Measurements from ENCODE around the gene PSMB11.

PSMB11 gene

DNA sequence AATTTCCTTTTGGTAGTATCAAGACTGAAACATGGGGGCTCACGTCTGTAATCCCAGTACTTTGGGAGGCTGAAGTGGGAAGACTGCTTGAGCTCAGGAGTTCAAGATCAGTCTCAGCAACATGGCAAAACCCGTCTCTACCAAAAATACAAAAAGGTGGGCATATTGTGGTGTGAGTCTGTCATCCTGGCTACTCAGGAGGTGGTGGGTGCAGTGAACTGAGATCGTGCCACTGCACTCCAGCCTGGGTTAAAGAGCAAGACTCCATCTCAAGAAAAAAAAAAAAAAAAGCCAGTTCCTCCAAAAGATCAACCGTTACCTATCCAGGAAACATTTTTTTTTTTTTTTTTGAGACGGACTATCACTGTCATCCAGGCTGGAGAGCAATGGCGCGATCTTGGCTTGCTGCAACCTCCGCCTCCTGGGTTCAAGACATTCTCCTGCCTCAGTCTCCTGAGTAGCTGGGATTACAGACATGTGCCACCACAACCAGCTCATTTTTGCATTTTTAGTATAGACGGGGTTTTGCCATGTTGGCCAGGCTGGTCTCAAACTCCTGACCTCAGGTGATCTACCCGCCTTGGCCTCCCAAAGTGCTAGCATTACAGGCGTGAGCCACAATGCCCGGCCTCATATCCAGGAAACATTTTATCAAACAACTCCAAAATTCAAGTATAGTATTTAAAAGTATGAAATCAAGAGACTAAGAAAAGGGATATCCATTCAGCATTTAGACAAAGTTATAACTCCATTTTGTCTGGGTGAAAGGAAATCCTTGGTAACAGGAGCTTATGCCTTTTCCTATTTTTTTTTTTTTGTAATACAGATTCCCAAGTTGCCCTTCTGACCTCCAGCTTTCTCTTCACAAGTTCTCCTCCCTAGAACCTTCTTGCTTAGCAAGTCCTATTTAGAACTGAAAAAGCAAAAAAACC, 49.5 kb downstream of the PSMB11 start:
- no peak for DNase-seq

DNA sequence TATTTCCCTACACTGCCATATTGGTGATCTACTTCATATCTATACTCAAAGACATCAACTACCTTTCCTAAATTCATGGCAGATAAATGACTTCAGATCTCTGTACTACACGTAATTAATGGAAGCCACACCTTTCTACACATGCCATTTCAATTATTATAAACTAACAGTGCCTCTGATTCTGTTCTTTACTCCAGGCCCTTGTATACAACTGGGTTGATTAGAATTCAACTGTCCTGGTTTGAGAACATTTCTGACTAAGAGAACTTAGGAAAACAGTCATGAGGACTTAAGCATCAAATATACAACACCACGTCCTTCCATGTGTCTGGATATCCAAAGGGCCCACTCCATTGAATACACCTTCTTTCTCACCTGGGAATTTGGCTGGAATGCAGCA, 51.1 kb downstream of the PSMB11 start:
- no peak for DNase-seq

DNA sequence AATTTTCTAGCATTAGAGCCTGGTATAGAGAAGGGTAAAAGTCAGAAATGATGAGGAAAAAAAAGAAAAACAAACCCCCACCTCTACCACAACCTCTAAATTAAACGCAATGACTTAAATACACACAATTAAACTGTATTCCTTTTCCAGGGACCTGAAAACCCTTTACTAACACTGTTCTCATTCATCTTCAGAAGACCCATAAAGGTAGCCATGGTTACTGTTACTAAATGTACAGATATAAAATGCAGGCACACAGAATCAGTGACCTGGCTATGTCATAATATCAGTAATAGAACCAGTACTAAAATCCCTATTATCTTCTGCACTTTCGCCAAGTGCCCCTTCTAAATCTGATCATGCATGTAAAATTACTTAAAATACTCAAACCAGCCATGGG, 51.5 kb downstream of the PSMB11 start:
- DNase-seq = no peak

Data from NCI-H2107 (cell line).